ENCODE results near the gene CDHR2.

- TF ChIP-seq YY1 (IDR thresholded peaks at IDR 0.05; ENCODE audit: insufficient read depth, insufficient read length) (no peak), ZNF274 (IDR thresholded peaks at IDR 0.05; ENCODE audit: low read depth, low read length) (no peak), SUZ12 (IDR thresholded peaks at IDR 0.05; ENCODE audit: extremely low read depth, insufficient read depth, insufficient read length) (no peak)
Observed at GRCh38 chr5:176632745-176633144, 83.6 kb downstream of the CDHR2 start.

Measured in NT2/D1 (cell line).